HG03025 (cell line): Measurements from ENCODE around the gene ARFGEF3.

Source experiments
- ATAC-seq: cut with Tn5 transposase; IDR thresholded peaks from one replicate; pipeline ENCODE4 v1.9.1; 2021; ENCODE audit warnings: mild to moderate bottlenecking, moderate library complexity; ENCODE audit not compliant: unreplicated experiment, low FRiP score

ARFGEF3 gene

DNA sequence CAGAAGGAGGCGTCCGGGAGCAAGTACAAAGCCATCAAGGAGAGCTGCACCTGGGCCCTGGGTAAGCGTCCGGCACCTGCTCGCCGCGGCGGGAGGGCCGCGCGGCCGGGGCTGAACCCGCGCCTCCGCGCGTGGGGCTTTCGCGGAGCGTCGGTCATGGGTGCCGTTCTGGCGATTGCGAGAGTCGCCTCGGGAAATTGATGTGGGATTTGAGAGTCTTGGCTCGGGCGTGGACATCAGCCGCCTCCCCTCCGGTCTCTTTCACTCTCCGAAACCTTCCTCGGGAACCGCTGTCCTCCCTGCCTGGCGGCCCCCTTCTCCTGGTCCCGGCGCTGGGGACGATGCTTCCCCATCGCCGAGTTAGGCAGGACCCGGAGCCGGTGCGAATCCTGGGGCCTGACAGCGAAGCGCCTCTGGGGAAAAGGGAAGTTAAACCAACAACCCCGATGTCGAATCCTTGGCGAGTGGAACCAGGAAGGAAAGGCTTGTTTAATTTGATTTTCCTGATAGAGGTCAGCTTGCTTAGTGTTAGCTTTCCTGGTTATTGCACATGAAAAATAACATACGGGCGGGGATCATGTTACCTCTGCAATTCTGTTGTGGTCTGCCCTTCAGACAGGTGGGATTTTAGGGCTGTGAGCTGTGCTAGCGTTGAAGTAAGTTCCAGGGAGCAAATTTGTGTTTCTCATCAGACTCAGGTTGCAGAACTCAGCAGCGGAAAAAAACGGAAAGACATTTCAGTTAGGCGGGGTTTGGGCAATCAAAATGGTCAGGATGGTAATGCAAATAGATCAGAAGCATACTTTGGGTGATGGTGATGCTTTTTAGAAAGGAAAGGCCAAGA, 594 bp downstream of the ARFGEF3 start:
- no peak for ATAC-seq

DNA sequence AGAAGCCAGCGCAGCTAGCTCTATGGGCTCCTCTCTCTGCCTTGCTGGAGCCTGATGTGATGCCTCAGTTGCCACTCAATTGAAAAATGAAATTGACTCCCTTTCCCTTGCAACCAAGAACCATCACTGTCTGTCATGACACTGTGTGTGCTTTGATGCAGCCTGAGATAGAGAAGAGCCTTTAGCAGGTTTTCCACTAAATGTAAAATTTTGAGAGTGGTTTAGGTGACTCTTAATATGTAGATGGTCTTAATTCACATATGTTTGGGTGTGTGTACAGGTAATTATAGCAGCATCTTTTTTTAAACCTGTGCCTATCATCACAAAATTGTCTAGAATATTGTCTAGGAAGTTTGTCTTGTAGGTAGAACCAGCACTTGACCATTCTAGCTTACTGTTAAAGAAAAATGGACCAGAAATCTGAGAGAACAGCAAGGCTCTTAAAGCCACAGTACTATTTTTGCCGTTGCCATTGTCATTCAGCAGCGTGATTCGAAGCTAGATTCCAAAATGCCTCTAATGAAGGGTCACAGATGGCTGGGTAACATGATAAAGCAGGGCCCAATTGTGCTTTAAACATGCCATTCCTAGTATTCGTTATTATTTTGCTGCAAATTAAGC, 1.3 kb downstream of the ARFGEF3 start:
- no peak for ATAC-seq

DNA sequence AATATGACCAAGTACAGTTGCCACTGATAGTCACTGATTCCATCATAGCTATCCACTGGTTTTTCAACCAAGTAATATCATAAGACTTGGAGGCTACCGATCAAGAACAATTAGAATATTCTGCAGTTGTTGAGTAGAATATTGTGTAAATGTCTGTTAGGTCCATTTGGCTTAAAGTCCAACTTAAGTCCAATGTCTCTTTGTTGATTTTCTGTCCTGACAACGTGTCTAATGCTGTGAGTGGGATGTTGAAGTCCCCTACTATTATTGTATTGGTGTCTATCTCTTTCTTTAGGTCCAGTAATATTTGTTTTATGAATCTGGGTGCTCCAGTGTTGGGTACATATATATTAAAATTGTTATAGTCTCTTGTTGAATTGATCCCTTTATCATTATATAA, 13.9 kb downstream of the ARFGEF3 start:
- no peak for ATAC-seq

DNA sequence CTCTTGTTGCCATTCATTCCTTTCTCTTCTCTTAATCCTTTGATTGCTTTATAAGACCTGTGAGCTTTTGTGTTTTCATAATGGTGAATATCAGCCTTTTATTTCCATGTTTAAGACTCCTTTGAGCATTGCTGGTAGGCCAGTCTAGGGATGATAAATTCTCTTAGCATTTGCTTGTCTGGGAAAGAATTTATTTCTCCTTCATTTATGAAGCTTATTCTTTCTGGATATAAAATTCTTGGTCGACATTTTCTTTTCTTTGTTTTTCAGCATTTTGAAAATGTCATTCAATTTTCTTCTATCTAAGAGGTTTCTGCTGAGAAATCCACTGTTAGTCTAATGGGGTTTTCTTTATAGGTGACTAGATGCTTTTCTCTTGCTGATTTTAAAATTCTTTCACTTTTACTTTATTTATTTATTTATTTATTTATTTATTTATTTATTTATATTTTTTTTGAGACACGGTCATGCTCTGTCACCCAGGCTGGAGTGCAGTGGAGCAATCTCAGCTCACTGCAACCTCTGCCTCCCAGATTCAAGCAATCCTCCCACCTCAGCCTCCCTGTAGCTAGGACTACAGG, 15.0 kb downstream of the ARFGEF3 start:
- ATAC-seq: no peak

DNA sequence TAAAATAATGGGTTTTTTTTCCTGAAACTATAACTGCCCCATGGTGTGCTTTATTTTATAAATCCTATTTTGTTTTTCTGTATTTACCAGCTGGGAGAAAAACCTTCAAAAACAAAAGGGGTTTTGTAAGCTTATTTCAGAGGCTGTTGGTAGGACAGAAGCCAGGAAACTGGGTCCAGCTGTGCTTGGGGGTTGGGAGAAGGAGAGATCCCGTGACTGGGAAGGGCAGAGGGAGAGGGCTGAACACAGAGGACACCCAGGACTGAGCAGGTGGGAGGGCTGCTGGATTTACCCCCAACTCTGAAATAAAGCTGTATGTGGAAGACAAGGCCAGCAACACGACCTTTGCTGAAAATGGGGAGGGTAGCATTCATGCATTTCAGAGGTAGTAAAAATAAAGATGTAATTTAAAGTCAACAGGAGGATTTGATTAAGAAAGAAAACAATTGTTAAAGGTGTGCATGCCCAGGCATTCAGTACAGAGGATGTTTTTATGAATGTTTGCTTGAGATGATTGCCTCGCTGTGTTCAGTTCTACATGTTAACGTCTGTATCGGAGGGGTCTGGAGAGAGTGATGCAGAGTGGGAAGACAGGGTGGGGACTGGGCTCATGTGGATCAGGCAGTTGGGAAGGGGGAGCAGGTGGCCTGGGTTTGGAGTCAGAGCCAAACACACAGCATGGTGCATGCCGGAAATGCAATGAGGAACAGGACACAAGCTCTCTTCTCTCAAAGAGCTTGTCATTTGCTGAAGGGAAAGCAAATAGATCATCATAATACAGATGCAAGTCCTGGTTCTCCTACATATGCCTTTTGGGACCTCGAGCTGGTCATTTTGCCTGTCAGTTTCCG, 21.4 kb downstream of the ARFGEF3 start:
- no peak for ATAC-seq

DNA sequence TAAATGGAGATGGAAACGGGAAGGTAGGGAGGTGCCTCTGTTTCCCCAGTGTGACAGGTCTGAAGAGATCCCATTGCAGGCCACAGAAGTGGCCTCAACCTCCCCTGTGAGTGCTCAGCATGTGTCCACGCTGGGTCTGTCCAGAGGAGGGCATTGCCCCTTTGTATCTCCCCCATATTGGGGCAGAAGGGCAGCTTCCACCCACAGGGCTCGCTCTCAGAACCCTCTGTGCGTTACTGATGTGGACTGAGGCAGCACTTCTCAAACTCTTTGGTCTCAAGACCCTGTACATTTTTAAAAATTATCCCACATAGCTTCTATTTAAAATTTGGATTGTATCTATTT, 22.0 kb downstream of the ARFGEF3 start:
- ATAC-seq: no peak

DNA sequence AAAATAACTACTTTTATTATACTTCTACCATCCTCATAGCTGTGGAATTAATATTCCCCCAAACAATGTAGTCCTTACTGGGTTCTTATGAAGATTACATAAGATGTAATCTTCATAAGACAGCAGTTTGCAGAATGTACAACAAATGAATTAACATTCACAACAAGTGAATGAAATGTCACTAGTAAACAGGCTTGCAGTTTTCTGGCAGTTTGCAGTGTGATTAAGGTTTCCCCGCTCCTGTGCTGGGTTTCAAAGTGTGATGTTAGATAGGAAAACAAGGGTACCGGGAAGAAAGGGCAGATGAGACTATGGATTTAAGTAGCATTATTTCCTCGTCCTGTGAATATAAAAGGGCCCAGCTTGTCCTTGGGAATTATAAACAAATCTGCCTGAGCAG, 22.5 kb downstream of the ARFGEF3 start:
- ATAC-seq: no peak

DNA sequence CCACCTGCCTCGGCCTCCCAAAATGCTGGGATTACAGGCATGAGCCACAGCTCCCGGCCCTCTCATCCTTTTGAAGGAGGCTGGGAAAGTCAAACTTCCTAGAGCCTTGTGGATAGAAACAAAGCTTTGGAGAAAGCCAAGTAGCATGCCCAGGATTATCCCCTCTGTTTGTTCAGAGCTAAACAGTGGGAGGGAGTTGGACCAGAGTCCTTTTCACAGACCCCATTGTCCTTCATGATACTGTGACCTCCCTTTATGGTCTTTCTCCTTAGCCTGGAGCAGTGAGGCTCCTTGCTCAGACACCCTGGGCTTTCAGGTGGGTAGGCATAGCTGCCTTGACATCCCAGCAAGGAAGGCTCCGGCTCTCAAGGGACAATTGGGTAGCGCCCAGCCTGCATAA, 25.4 kb downstream of the ARFGEF3 start:
- ATAC-seq: no peak

DNA sequence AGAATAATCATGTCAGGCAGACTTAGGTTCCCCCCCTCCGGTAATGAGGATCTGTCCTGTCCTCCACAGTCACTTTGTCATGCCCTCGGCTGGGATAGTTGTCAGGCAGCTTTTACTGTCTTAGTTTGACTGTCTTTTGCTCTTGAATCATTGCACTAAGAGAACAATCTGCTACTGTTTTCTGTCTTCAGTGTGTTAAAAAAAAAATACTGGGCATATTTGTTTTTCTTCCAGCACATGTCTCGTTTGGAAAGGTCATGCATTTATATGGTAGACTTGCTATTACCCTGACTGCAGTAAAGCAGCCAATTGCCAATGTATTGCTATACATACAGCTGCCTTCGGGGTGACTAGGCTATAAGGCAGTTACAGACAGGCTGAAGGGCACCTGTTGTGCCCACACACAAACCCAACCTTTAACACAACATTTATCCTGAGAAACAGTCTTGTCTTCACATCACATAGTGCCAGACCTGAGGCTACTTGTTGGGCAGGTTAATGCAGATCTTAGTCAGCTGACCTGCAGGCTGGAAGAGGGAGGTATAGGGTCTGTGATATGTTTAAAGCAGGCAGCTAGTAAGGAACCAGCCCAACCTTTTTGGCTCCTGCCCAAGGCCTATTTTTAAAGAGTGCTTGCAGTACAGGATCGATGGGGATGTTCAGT, 26.7 kb downstream of the ARFGEF3 start:
- no peak for ATAC-seq

DNA sequence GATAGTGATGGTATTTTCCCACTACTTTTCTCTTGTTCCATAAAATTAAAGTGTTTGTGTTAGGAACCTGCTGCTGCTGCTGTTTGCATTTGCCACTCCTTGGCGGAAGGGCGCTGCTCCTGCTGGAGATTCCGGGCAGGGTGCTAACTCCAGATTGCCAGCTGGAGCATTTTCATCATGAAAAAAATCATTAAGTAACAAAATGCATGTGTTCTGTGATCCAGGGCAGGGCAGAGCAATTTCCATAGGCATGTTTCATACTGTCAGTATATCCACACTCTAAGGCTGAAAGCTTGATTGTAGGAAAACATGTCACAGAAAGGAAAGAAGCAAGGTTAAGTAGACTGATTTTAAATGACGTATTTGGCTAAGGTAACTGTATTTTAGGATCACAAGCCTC, 32.5 kb downstream of the ARFGEF3 start:
- ATAC-seq: no peak

DNA sequence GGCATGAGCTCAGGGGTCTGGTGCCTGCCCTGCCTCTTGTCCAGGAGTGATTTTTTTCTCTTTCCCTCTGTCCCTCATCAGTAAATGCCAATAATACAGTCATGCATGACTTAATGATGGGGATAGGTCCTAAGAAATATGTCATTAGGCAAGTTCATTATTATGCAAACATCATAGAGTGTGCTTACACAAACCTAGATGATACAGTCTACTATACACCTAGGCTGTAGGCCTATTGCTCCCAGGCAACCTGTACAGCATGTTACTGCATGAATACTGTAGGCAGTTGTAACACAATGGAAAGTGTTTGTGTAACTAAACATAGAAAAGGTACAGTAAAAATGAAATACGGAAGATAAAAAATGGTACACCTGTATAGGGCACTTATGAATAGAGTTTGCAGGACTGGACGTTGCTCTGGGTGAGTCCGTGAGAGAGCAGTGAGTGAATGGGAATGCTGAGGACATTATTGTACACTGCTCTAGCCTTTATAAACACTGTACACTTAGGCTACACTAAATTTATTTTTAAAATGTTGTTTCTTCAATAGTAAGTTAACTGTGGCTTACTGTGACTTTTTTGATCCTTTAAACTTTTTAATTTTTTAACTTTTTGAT, 34.5 kb downstream of the ARFGEF3 start:
- no peak for ATAC-seq

DNA sequence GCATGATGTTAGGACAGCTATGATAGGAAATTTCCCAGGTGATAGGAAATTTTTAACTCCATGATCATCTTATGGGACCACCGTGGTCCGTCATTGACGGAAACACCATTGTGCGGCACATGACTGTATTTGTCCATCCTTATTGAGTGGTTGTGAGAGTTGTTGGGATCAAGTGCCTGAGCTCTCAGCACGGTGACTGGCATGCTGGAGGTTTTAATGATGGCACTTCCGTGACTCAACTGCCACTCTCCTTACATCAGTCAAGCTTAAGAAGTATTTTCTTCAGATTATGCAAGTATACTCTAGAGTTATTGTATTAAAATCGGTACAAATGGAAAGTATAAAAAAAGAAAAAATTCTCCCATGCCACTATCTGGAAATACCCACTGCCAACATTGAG, 35.8 kb downstream of the ARFGEF3 start:
- ATAC-seq: no peak

DNA sequence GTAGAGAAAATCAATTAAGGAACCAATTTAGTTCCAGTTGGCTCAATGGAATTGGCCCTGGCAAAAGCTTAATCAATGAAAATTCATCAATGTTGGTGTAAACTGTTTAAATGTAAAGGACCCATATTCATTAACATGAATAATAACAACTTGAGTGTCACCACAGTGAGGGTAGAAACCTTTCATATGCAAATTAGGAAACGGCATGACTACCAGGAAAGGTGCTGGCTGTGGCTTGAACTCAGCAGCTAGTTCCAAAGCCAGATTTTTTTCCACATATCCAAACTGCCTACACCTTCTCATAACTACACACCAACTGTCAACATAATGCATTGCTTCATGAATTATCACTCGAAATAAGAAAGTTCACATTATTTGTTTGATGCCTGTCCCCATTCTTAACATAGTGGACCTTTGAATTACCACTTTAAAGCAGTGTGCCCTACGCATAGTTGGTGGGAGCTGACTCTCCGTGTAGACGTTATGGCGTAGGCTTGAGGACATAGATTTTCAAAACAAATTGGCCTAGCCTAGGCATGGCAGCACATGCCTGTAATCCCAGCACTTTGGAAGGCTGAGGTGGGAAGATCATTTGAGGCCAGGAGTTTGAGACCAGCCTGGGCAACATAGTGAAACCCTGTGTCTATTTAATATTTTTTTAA, 36.8 kb downstream of the ARFGEF3 start:
- no peak for ATAC-seq

DNA sequence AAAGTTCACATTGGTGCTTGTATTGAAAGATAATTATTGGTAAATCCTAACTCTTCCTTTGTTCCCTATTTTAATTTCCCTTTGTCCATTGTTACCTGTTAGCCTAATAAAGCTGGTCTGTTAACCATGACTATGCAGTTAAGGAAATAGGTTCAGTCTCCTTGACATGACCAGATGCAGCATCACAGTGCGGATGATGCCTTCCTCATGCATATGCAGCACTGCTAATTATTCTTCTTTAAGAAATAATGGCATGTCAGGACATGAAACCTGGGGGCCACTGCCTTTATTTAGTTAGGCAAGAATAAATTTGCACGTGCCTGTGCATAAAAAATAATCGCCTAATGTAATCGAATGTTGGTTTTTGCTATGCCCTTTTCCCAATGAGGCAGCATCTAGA, 40.1 kb downstream of the ARFGEF3 start:
- no peak for ATAC-seq

DNA sequence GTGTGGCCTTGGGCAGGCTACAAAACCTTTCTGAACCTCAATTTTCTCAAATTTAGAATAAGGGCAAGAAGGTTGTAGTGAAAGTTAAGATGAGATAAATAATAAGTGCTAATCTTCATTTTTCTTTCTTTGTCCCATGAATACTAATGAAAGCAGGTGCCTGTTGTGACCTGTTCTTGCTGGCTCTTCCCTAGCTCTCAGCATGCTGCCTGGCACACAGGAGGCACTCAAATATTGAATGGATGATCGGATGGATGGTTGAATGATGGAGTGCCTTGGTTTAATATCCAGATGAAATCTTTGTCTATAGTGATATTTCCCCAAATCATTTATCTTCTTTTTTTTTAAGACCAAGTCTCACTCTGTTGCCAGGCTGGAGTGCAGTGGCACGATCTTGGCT, 41.6 kb downstream of the ARFGEF3 start:
- ATAC-seq: no peak

DNA sequence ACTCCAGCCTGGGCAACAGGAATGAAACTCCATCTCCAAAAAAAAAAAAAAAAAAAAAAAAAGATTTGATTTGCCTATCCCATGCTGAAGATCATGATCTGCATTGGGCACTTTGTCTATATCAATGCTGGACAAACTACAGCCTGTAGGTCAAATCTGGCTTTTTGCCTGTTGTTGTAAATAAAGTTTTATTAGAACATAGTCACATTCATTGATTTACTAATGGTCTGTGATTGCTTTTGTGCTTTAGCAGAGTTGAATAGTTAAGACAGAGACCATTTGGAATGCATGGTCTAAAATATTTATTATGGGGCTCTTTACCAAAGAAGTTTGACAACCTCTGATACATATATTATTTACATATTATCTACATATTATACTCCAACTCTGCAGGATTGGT, 42.6 kb downstream of the ARFGEF3 start:
- no peak for ATAC-seq

DNA sequence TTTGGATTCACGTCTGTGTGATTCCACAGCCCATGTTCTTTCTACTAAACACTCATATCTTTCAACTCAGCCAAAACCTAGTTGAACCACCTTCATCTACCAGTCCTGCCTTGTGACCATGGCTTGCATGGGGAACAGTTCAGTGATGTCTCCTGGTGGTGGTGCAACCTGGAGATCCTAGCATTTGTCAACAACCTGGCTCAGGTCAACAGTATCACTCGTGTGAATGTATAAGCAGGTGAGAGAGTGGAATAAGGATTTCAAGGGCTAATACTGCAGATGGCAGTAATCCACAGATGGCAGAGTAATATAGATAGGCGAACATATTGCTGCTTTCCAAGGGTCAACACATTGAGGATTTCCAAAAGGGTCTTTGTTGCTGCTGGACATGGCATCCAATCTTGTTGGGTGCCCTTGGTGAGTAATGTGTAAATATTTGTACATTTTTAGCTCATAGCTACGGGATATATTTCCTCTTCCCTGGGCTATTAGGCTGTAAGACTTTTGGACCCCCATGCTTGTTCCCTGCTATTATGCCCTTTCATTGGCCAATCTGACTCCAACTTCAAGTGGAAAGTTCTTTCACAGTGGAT, 43.1 kb downstream of the ARFGEF3 start:
- ATAC-seq: no peak

DNA sequence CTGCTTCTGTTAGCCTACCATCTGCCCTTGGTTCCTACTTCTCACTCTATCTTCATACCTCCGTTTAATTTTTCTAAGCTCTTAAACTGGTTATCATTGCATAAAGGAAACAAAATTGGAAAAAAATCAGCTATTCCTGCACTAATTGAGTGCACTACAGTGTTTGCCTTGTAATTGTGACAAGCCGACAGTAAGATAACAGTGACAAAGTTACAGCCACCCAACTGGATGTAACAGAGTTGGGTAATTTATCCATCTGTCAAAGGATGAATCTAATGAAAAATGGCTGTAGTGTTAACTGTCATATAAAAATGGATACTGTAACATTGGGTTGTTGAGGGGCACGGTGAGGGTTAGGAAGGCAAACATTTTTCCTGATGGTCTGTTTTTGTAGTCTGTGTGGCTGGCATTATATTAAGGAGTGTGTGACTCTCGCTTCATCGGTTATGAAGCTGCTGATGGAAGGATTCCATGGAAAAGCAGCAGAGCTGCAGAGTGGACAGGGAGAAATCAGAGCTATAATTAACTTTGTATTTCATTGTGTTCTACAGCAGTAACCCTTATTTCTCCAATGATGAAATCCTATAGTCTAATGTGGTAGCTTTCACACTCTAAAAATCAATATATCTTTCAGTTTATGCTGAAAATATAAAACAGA, 43.8 kb downstream of the ARFGEF3 start:
- ATAC-seq: no peak

DNA sequence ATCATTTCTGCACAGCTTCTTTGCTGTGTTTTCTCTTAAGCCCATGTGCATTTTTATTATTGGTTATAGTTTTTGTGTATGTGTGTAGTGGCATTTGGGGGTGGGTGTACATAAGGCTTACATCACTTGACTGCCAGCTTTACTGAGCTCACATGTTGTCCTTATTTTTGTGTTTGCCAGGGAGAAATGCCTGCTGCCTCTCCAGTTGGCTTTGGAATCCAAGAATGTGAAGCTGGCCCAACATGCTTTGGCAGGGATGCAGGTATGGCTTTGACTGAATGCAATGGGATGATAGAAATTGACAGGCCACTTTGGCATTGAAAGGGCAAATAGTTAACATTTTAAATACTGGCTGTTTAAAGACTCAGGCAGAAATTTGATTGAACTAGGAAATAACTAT, 45.1 kb downstream of the ARFGEF3 start:
- ATAC-seq: no peak
